GM19240 (cell line): Measurements from ENCODE around the gene OR10D3.
"Not testable (repeated sequence)": the region's sequence is repeated elsewhere in the genome, so short reads cannot be mapped to it uniquely, and the experiment has no call there.

Experiments
- DNase-seq: peaks from one replicate; pipeline ENCODE4 v3.0.0; 2011; ENCODE audit warnings: low spot score; ENCODE audit not compliant: insufficient read length

The OR10D3 gene

GRCh38 chr11:124183068-124183467 lies at the start of gene OR10D3:
Gene OR10D3 (plus strand): TSS chr11:124183345. CDS start chr11:124185270, 1,925 bp downstream.
- DNase-seq = no peak

GRCh38 chr11:124143034-124143433 lies 40.1 kb upstream of the OR10D3 start:
- no peak for DNase-seq

- DNase-seq = no peak
These were observed 35.2 kb upstream of the OR10D3 start for GRCh38 chr11:124147951-124148350.

- DNase-seq = no peak
These were observed 32.5 kb upstream of the OR10D3 start for GRCh38 chr11:124150684-124151083.

GRCh38 chr11:124152770-124153407 lies 30.3 kb upstream of the OR10D3 start:
- DNase-seq = no peak

- DNase-seq = no peak
These were observed 29.3 kb upstream of the OR10D3 start for GRCh38 chr11:124153821-124154220.

GRCh38 chr11:124159481-124159880 lies 23.7 kb upstream of the OR10D3 start:
- no peak for DNase-seq

- DNase-seq = no peak
These were observed 22.2 kb upstream of the OR10D3 start for GRCh38 chr11:124160986-124161385.

GRCh38 chr11:124167826-124168231 lies 15.3 kb upstream of the OR10D3 start:
- DNase-seq = no peak

GRCh38 chr11:124168796-124169195 lies 14.3 kb upstream of the OR10D3 start:
- no peak for DNase-seq

- not testable (repeated sequence) for DNase-seq
These were observed 12.8 kb upstream of the OR10D3 start for GRCh38 chr11:124170315-124170714.

GRCh38 chr11:124170801-124171586 lies 12.2 kb upstream of the OR10D3 start:
- no peak for DNase-seq

- DNase-seq = no peak
These were observed 11.0 kb upstream of the OR10D3 start for GRCh38 chr11:124172101-124172500.

GRCh38 chr11:124172599-124172998 lies 10.5 kb upstream of the OR10D3 start:
- no peak for DNase-seq

- DNase-seq = no peak
These were observed 9.1 kb upstream of the OR10D3 start for GRCh38 chr11:124174001-124174583.

- no peak for DNase-seq
These were observed 6.0 kb upstream of the OR10D3 start for GRCh38 chr11:124176925-124177715.

- no peak for DNase-seq
These were observed 3.8 kb upstream of the OR10D3 start for GRCh38 chr11:124179310-124179709.

GRCh38 chr11:124190298-124191139 lies 7.4 kb downstream of the OR10D3 start:
- no peak for DNase-seq

GRCh38 chr11:124193221-124194010 lies 10.3 kb downstream of the OR10D3 start:
- DNase-seq = no peak
